ENCODE data around the gene MAU2. TPM values are rescaled to one million over a fixed set of nuclear protein-coding genes. Genes with fewer than 3 reads are reported as not detected.

MAU2 gene
- total and polyA plus RNA-seq, 2 experiments from 2014 or later, result 18.9 to 62.2 TPM

DNA sequence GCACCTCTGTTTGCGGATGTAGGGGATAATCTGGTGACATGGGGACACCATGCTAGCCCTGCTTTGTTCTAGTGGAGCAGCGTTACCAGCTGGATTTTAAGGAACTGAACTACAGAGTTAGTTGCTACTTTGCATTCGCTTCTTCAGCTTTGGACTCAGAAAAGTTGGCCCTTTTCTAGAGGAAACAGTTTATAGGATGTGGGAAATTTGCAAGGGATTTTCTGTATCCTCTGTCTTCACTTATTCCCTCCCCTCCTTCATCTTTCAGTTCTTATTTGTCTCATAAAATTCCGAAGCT is 87.0 kb downstream of the MAU2 start (continued):
- TF ChIP-seq, protein P1, sequence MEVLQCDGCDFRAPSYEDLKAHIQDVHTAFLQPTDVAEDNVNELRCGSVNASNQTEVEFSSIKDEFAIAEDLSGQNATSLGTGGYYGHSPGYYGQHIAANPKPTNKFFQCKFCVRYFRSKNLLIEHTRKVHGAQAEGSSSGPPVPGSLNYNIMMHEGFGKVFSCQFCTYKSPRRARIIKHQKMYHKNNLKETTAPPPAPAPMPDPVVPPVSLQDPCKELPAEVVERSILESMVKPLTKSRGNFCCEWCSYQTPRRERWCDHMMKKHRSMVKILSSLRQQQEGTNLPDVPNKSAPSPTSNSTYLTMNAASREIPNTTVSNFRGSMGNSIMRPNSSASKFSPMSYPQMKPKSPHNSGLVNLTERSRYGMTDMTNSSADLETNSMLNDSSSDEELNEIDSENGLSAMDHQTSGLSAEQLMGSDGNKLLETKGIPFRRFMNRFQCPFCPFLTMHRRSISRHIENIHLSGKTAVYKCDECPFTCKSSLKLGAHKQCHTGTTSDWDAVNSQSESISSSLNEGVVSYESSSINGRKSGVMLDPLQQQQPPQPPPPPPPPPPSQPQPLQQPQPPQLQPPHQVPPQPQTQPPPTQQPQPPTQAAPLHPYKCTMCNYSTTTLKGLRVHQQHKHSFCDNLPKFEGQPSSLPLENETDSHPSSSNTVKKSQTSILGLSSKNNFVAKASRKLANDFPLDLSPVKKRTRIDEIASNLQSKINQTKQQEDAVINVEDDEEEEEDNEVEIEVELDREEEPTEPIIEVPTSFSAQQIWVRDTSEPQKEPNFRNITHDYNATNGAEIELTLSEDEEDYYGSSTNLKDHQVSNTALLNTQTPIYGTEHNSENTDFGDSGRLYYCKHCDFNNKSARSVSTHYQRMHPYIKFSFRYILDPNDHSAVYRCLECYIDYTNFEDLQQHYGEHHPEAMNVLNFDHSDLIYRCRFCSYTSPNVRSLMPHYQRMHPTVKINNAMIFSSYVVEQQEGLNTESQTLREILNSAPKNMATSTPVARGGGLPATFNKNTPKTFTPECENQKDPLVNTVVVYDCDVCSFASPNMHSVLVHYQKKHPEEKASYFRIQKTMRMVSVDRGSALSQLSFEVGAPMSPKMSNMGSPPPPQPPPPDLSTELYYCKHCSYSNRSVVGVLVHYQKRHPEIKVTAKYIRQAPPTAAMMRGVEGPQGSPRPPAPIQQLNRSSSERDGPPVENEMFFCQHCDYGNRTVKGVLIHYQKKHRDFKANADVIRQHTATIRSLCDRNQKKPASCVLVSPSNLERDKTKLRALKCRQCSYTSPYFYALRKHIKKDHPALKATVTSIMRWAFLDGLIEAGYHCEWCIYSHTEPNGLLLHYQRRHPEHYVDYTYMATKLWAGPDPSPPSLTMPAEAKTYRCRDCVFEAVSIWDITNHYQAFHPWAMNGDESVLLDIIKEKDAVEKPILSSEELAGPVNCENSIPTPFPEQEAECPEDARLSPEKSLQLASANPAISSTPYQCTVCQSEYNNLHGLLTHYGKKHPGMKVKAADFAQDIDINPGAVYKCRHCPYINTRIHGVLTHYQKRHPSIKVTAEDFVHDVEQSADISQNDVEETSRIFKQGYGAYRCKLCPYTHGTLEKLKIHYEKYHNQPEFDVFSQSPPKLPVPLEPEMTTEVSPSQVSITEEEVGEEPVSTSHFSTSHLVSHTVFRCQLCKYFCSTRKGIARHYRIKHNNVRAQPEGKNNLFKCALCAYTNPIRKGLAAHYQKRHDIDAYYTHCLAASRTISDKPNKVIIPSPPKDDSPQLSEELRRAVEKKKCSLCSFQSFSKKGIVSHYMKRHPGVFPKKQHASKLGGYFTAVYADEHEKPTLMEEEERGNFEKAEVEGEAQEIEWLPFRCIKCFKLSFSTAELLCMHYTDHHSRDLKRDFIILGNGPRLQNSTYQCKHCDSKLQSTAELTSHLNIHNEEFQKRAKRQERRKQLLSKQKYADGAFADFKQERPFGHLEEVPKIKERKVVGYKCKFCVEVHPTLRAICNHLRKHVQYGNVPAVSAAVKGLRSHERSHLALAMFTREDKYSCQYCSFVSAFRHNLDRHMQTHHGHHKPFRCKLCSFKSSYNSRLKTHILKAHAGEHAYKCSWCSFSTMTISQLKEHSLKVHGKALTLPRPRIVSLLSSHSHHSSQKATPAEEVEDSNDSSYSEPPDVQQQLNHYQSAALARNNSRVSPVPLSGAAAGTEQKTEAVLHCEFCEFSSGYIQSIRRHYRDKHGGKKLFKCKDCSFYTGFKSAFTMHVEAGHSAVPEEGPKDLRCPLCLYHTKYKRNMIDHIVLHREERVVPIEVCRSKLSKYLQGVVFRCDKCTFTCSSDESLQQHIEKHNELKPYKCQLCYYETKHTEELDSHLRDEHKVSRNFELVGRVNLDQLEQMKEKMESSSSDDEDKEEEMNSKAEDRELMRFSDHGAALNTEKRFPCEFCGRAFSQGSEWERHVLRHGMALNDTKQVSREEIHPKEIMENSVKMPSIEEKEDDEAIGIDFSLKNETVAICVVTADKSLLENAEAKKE (CRISPR knock-in tag; IDR thresholded peaks at IDR 0.05), result no peak
- TF ChIP-seq ZNF331 (CRISPR knock-in tag; IDR thresholded peaks at IDR 0.05; ENCODE audit: low read depth) (no peak), POLR2AphosphoS5 (IDR thresholded peaks at IDR 0.05; ENCODE audit: low read depth) (no peak), NANOG (IDR thresholded peaks at IDR 0.05; ENCODE audit: borderline replicate concordance) (no peak)
- TF ChIP-seq, protein P2, sequence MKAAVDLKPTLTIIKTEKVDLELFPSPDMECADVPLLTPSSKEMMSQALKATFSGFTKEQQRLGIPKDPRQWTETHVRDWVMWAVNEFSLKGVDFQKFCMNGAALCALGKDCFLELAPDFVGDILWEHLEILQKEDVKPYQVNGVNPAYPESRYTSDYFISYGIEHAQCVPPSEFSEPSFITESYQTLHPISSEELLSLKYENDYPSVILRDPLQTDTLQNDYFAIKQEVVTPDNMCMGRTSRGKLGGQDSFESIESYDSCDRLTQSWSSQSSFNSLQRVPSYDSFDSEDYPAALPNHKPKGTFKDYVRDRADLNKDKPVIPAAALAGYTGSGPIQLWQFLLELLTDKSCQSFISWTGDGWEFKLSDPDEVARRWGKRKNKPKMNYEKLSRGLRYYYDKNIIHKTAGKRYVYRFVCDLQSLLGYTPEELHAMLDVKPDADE (IDR thresholded peaks at IDR 0.05), result no peak

Other genes starting within 250 kb of the MAU2 start
- gene TMEM161A, start 182.4 kb upstream of the MAU2 start, total RNA-seq (2014; rRNA removed; shearing (Covaris generic)), result 59.3 and 59.5 TPM in 2 replicates
- gene TMEM161A, start 182.4 kb upstream of the MAU2 start, polyA plus RNA-seq (2016; fragmentation: Nextera tagmentation; extraction: Ambion mirVana), result 38.0 and 38.9 TPM in 2 replicates
- 3.0 and 8.3 TPM in 2 replicates for gene MEF2B, start 150.6 kb upstream of the MAU2 start, total RNA-seq (2014; rRNA removed; shearing (Covaris generic))
- gene MEF2B, start 150.6 kb upstream of the MAU2 start, polyA plus RNA-seq (2016; fragmentation: Nextera tagmentation; extraction: Ambion mirVana), result 7.4 and 8.1 TPM in 2 replicates
- gene BORCS8, start 128.7 kb upstream of the MAU2 start, total RNA-seq (2014; rRNA removed; shearing (Covaris generic)), result 16.4 and 18.8 TPM in 2 replicates
- gene BORCS8, start 128.7 kb upstream of the MAU2 start, polyA plus RNA-seq (2016; fragmentation: Nextera tagmentation; extraction: Ambion mirVana), result 13.8 and 15.1 TPM in 2 replicates
- gene RFXANK, start 128.6 kb upstream of the MAU2 start, total RNA-seq (2014; rRNA removed; shearing (Covaris generic)), result 54.3 and 58.1 TPM in 2 replicates
- gene RFXANK, start 128.6 kb upstream of the MAU2 start, polyA plus RNA-seq (2016; fragmentation: Nextera tagmentation; extraction: Ambion mirVana), result 124 and 129 TPM in 2 replicates
- gene NR2C2AP, start 117.4 kb upstream of the MAU2 start, total RNA-seq (2014; rRNA removed; shearing (Covaris generic)), result 14.4 and 14.6 TPM in 2 replicates
- 25.7 and 27.6 TPM in 2 replicates for gene NR2C2AP, start 117.4 kb upstream of the MAU2 start, polyA plus RNA-seq (2016; fragmentation: Nextera tagmentation; extraction: Ambion mirVana)
- 8.0 and 9.4 TPM in 2 replicates for gene NCAN, start 108.9 kb upstream of the MAU2 start, total RNA-seq (2014; rRNA removed; shearing (Covaris generic))
- gene NCAN, start 108.9 kb upstream of the MAU2 start, polyA plus RNA-seq (2016; fragmentation: Nextera tagmentation; extraction: Ambion mirVana), result 1.8 and 2.2 TPM in 2 replicates
- 2.6 and 3.9 TPM in 2 replicates for gene TM6SF2, start 47.5 kb upstream of the MAU2 start, total RNA-seq (2014; rRNA removed; shearing (Covaris generic))
- gene TM6SF2, start 47.5 kb upstream of the MAU2 start, polyA plus RNA-seq (2016; fragmentation: Nextera tagmentation; extraction: Ambion mirVana), result 4.2 and 4.4 TPM in 2 replicates
- 31.0 and 38.6 TPM in 2 replicates for gene SUGP1, start 320 bp upstream of the MAU2 start, total RNA-seq (2014; rRNA removed; shearing (Covaris generic))
- 61.6 and 63.2 TPM in 2 replicates for gene SUGP1, start 320 bp upstream of the MAU2 start, polyA plus RNA-seq (2016; fragmentation: Nextera tagmentation; extraction: Ambion mirVana)
- gene GATAD2A, start 84.8 kb downstream of the MAU2 start, total RNA-seq (2014; rRNA removed; shearing (Covaris generic)), result 123 and 151 TPM in 2 replicates
- 40.0 and 49.2 TPM in 2 replicates for gene GATAD2A, start 84.8 kb downstream of the MAU2 start, polyA plus RNA-seq (2016; fragmentation: Nextera tagmentation; extraction: Ambion mirVana)
- gene TSSK6, start 194.7 kb downstream of the MAU2 start, total RNA-seq (2014; rRNA removed; shearing (Covaris generic)), result 4.5 and 4.9 TPM in 2 replicates
- 0.28 and 0.63 TPM in 2 replicates for gene TSSK6, start 194.7 kb downstream of the MAU2 start, polyA plus RNA-seq (2016; fragmentation: Nextera tagmentation; extraction: Ambion mirVana)
- 37.6 and 143 TPM in 2 replicates for gene NDUFA13, start 195.4 kb downstream of the MAU2 start, total RNA-seq (2014; rRNA removed; shearing (Covaris generic))
- 598 and 619 TPM in 2 replicates for gene NDUFA13, start 195.4 kb downstream of the MAU2 start, polyA plus RNA-seq (2016; fragmentation: Nextera tagmentation; extraction: Ambion mirVana)
- gene YJEFN3, start 208.1 kb downstream of the MAU2 start, total RNA-seq (2014; rRNA removed; shearing (Covaris generic)), result 0.85 and 3.5 TPM in 2 replicates
- gene YJEFN3, start 208.1 kb downstream of the MAU2 start, polyA plus RNA-seq (2016; fragmentation: Nextera tagmentation; extraction: Ambion mirVana), result 3.7 and 6.5 TPM in 2 replicates
- gene CILP2, start 217.4 kb downstream of the MAU2 start, total RNA-seq (2014; rRNA removed; shearing (Covaris generic)), result 17.0 and 21.6 TPM in 2 replicates
- 4.0 and 5.0 TPM in 2 replicates for gene CILP2, start 217.4 kb downstream of the MAU2 start, polyA plus RNA-seq (2016; fragmentation: Nextera tagmentation; extraction: Ambion mirVana)